Naive thymus-derived CD8-positive, alpha-beta T cell (primary cell): ENCODE data around the gene FLNB. TPM values are rescaled to one million over a fixed set of nuclear protein-coding genes. Genes with fewer than 3 reads are reported as not detected.

Experiments
- ATAC-seq, 2 donors: fragments of 150-1000 bp; cut with Tn5 transposase in 1 of 2; sonication (Bioruptor Pico), chemical (Tn5 transposase) in 1 of 2; 1 replicate in 1 of 2; 2 replicates in 1 of 2; pipeline ENCODE4 v1.10.0; 2021; ENCODE audit warnings: mild to moderate bottlenecking in 2 of 2, moderate library complexity in 2 of 2
- POLR2A ChIA-PET: fragments of 350-600 bp; sonication (Branson Sonifier 250); formaldehyde crosslinking; loops from one replicate; lab custom pipeline; 2021; ENCODE audit warnings: antibody characterized with exemption; lab: Charles Lee
- DNase-seq, 10 donors: peaks; one replicate each; pipeline versions ENCODE4 v3.0.0 to v3.0.0-alpha.2; 2020 to 2022
- H3K27ac Mint-ChIP-seq, 10 donors: one replicate each; pipeline ENCODE4 v1.8.0; 2020 to 2022; ENCODE audit warnings: mild to moderate bottlenecking in 10 of 10, mixed read lengths in 10 of 10, moderate library complexity in 4 of 10, inconsistent platforms in 1 of 10
- H3K27me3 Mint-ChIP-seq, 5 donors: one replicate each; pipeline ENCODE4 v1.8.0; 2021 to 2022; ENCODE audit warnings: mixed read lengths in 5 of 5
- H3K36me3 Mint-ChIP-seq, 3 donors: one replicate each; pipeline ENCODE4 v1.8.0; 2020 to 2022; ENCODE audit warnings: mixed read lengths in 3 of 3, mild to moderate bottlenecking in 2 of 3, inconsistent platforms in 1 of 3
- H3K4me1 Mint-ChIP-seq, 4 donors: one replicate each; pipeline ENCODE4 v1.8.0; 2021 to 2022; ENCODE audit warnings: mixed read lengths in 4 of 4
- H3K4me3 Mint-ChIP-seq, 10 donors: one replicate each; pipeline ENCODE4 v1.8.0; 2020 to 2022; ENCODE audit warnings: mild to moderate bottlenecking in 10 of 10, mixed read lengths in 10 of 10, moderate library complexity in 6 of 10, inconsistent platforms in 1 of 10
- H3K9me3 Mint-ChIP-seq, 9 donors: one replicate each; pipeline ENCODE4 v1.8.0; 2020 to 2022; ENCODE audit warnings: mixed read lengths in 9 of 9, mild to moderate bottlenecking in 3 of 9, inconsistent platforms in 1 of 9, moderate library complexity in 1 of 9
- polyA plus RNA-seq, 3 donors: library from polyadenylated mRNA; unstranded; fragments of 300-500 nt; fragmentation: Illumina TruSeq; gene quantifications; one replicate each; pipeline ENCODE4 v1.2.3, GENCODE V29; 2021
- total RNA-seq, 8 experiments: library from RNA in 2 of 8; stranded (reverse) in 2 of 8; gene quantifications; one replicate each; pipeline ENCODE4 v1.2.3 and lab custom pipeline; 2021 to 2026

Gene FLNB
- total and polyA plus RNA-seq, 5 experiments from 2014 or later: 11.8 to 76.7 (median 32.2) TPM

DNA sequence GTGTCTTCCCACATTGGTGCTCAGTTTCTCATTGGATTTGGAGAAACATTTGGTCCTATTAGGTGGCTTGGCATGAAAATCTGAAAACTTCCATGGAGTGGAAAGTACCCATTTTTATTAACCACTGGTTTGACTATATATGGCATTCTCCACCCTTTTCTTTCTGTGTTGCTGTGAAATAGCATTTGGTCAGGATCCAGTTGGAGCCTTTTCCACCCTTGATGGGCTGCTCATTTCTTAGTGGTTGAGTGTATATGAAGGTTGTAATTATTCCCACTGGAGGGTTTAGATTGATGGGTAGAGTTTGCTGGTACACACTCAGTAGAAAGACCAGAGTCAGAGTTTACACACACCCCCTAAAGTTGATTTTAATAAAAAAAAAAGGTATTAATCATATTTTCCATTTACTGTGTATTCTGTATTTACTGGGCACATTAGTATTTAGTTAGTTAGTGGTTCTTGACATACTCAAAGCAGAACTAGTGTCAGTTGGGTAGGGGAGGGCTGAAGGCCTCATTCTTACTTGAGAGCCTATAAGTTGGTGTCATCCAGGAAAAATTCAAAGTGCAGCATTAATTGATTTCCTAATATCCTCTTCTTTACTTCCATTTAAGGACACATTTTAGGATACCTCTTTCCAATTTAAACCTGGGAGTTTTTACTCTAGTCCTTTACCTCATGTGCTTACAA lies 69.5 kb downstream of the FLNB start:
- POLR2A ChIA-PET: interaction anchor here (0.7 kb wide), 1 partner anchor 14 kb away, joined by 3 read pairs; no protein-coding TSS in a partner anchor
- peaks cover 9 to 40% (median 17%) of the 10 kb centered on the region in 3 donors for H3K36me3 Mint-ChIP-seq
- ATAC-seq (no peak), DNase-seq (no peak)
- H3K27ac Mint-ChIP-seq: peak overlapping the region in 5 of 10 donors; percentile 34 to 89 (median 80)
- peaks cover 43 to 67% (median 57%) of the 10 kb centered on the region in 4 donors for H3K4me1 Mint-ChIP-seq
- no peaks in the 10 kb centered on the region for H3K9me3 Mint-ChIP-seq
- H3K4me3 Mint-ChIP-seq: no peak overlapping the region
- H3K27me3 Mint-ChIP-seq: no peaks in the 10 kb centered on the region

- Mint-ChIP-seq H3K27me3 (no peaks in the 10 kb centered on the region), H3K36me3 (peaks cover 9 to 40% (median 17%) of the 10 kb centered on the region in 3 donors), H3K4me3 (no peak overlapping the region), H3K4me1 (peaks cover 44 to 68% (median 58%) of the 10 kb centered on the region in 4 donors), H3K9me3 (no peaks in the 10 kb centered on the region), H3K27ac (peak overlapping the region in 9 of 10 donors; percentile 45 to 89 (median 72))
- POLR2A ChIA-PET: interaction anchor here (0.7 kb wide), 1 partner anchor 13 kb away, joined by 3 read pairs; no protein-coding TSS in a partner anchor
- ATAC-seq: no peak
- DNase-seq: no peak
Measured at GRCh38 chr3:58078610-58079009, 70.4 kb downstream of the FLNB start.

GRCh38 chr3:58079773-58080172 lies 71.6 kb downstream of the FLNB start:
- POLR2A ChIA-PET: interaction anchor here (0.6 to 1.6 kb wide), 3 partner anchors 22 to 71 kb away, joined by 3 to 4 read pairs (median 4); no protein-coding TSS in a partner anchor
- DNase-seq (no peak), ATAC-seq (no peak)
- H3K36me3 Mint-ChIP-seq: peaks cover 9 to 40% (median 17%) of the 10 kb centered on the region in 3 donors
- H3K27me3 Mint-ChIP-seq: no peaks in the 10 kb centered on the region
- peak overlapping the region in 3 of 10 donors; percentile 24 to 57 (median 39) for H3K4me3 Mint-ChIP-seq
- H3K4me1 Mint-ChIP-seq: peaks cover 39 to 68% (median 58%) of the 10 kb centered on the region in 4 donors
- no peaks in the 10 kb centered on the region for H3K9me3 Mint-ChIP-seq
- H3K27ac Mint-ChIP-seq: peak overlapping the region; percentile 61 to 93 (median 88)

GRCh38 chr3:58082047-58082446 lies 73.8 kb downstream of the FLNB start:
- peaks cover 38 to 75% (median 65%) of the 10 kb centered on the region in 4 donors for H3K4me1 Mint-ChIP-seq
- peaks cover 9 to 32% (median 15%) of the 10 kb centered on the region in 3 donors for H3K36me3 Mint-ChIP-seq
- H3K27ac Mint-ChIP-seq: peak overlapping the region; percentile 84 to 97 (median 93)
- H3K9me3 Mint-ChIP-seq: no peaks in the 10 kb centered on the region
- H3K4me3 Mint-ChIP-seq: peak overlapping the region; percentile 58 to 86 (median 72)
- POLR2A ChIA-PET: interaction anchor here (0.6 to 2.9 kb wide), 14 partner anchors 11 to 525 kb away, joined by 3 to 24 read pairs (median 4); partner anchors contain the start of gene FLNB
- peak in 9 of 10 donors; percentile 4 to 79 (median 54) for DNase-seq
- ATAC-seq: peak; percentile 91 to 94
- no peaks in the 10 kb centered on the region for H3K27me3 Mint-ChIP-seq

GRCh38 chr3:58084166-58084565 lies 75.9 kb downstream of the FLNB start:
- no peaks in the 10 kb centered on the region for H3K9me3 Mint-ChIP-seq
- no peak for ATAC-seq
- DNase-seq: no peak
- H3K27me3 Mint-ChIP-seq: no peaks in the 10 kb centered on the region
- POLR2A ChIA-PET: interaction anchor here (0.6 to 1.1 kb wide), 2 partner anchors 18 to 74 kb away, joined by 3 to 4 read pairs; no protein-coding TSS in a partner anchor
- H3K27ac Mint-ChIP-seq: peak overlapping the region; percentile 35 to 97 (median 92)
- H3K4me1 Mint-ChIP-seq: peaks cover 39 to 82% (median 67%) of the 10 kb centered on the region in 4 donors
- H3K4me3 Mint-ChIP-seq: peak overlapping the region in 7 of 10 donors; percentile 6 to 74 (median 61)
- H3K36me3 Mint-ChIP-seq: peaks cover 0 to 20% (median 12%) of the 10 kb centered on the region in 3 donors

- peaks cover 32 to 77% (median 61%) of the 10 kb centered on the region in 4 donors for H3K4me1 Mint-ChIP-seq
- H3K9me3 Mint-ChIP-seq: no peaks in the 10 kb centered on the region
- peak overlapping the region; percentile 47 to 97 (median 90) for H3K27ac Mint-ChIP-seq
- DNase-seq (no peak), ATAC-seq (no peak)
- H3K4me3 Mint-ChIP-seq: peak overlapping the region; percentile 8 to 80 (median 62)
- H3K27me3 Mint-ChIP-seq: no peaks in the 10 kb centered on the region
- POLR2A ChIA-PET: interaction anchor here (1.1 kb wide), 2 partner anchors 9 to 19 kb away, joined by 3 to 4 read pairs; no protein-coding TSS in a partner anchor
- peaks cover 0 to 12% (median 5%) of the 10 kb centered on the region in 3 donors for H3K36me3 Mint-ChIP-seq
Measured at GRCh38 chr3:58084788-58085543, 76.7 kb downstream of the FLNB start.

- peaks cover 0 to 9% (median 2%) of the 10 kb centered on the region in 3 donors for H3K36me3 Mint-ChIP-seq
- H3K9me3 Mint-ChIP-seq: no peaks in the 10 kb centered on the region
- peaks cover 30 to 74% (median 58%) of the 10 kb centered on the region in 4 donors for H3K4me1 Mint-ChIP-seq
- DNase-seq: no peak
- POLR2A ChIA-PET: interaction anchor here (0.6 to 1.1 kb wide), 5 partner anchors 8 to 51 kb away, joined by 3 to 4 read pairs (median 4); no protein-coding TSS in a partner anchor
- H3K4me3 Mint-ChIP-seq: peak overlapping the region; percentile 0 to 80 (median 62)
- peak overlapping the region; percentile 47 to 97 (median 90) for H3K27ac Mint-ChIP-seq
- peak in 1 of 2 donors; percentile 16 for ATAC-seq
- H3K27me3 Mint-ChIP-seq: no peaks in the 10 kb centered on the region
Measured at GRCh38 chr3:58085616-58086015, 77.4 kb downstream of the FLNB start.

- Mint-ChIP-seq H3K36me3 (peaks cover 0 to 12% (median 5%) of the 10 kb centered on the region in 3 donors), H3K4me1 (peaks cover 22 to 50% (median 35%) of the 10 kb centered on the region in 4 donors), H3K27me3 (no peaks in the 10 kb centered on the region), H3K9me3 (no peaks in the 10 kb centered on the region), H3K4me3 (no peak overlapping the region), H3K27ac (peak overlapping the region in 3 of 10 donors; percentile 43 to 79 (median 45))
- POLR2A ChIA-PET: interaction anchor here (0.7 to 1.5 kb wide), 3 partner anchors 12 to 403 kb away, joined by 3 to 5 read pairs (median 4); no protein-coding TSS in a partner anchor
- DNase-seq: no peak
- no peak for ATAC-seq
Measured at GRCh38 chr3:58088501-58088900, 80.3 kb downstream of the FLNB start.

DNA sequence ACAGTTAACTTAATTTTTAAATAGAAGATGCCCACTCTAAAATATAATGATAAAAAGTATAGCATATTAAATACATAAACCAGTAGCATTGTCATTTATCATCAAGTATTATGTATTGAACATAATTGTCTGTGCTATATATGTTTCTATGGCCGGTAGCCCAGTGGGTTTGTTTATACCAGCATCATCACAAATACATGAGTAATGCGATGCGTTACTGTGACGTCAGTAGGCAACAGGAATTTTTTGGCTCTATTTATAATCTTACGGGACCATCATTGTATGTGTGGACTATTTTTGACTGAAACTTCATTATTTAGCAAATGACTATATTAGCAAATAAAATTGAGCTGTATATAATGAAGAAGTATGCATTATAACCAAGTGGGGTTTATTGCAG lies 82.1 kb downstream of the FLNB start:
- Mint-ChIP-seq H3K27ac (no peak overlapping the region), H3K4me1 (peaks cover 11 to 32% (median 16%) of the 10 kb centered on the region in 4 donors), H3K4me3 (no peak overlapping the region), H3K36me3 (peaks cover 0 to 18% (median 5%) of the 10 kb centered on the region in 3 donors), H3K27me3 (no peaks in the 10 kb centered on the region), H3K9me3 (no peaks in the 10 kb centered on the region)
- DNase-seq (no peak), ATAC-seq (no peak)
- POLR2A ChIA-PET: no interaction called here

DNA sequence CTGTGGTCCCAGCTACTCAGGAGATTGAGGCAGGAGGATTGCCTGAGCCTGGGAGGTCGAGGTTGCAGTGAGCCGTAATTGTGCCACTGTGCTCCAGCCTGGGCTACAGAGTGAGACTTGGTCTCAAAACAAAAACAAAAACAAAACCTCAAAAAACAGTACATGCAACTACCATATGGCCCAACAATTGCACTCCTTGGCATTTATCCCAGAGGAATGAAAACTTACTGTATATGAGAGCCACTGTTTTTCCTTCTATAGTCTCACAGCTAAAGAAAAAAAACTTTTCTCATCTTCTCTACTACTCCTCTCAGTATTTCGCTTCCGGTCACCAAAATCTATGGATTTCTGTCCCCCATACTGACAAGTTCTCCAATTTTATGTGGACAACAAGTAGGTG lies 84.3 kb downstream of the FLNB start:
- peak overlapping the region in 1 of 10 donors; percentile 72 for H3K27ac Mint-ChIP-seq
- peaks cover 0 to 13% (median 6%) of the 10 kb centered on the region in 4 donors for H3K4me1 Mint-ChIP-seq
- ATAC-seq: no peak
- H3K27me3 Mint-ChIP-seq: no peaks in the 10 kb centered on the region
- no peak for DNase-seq
- H3K36me3 Mint-ChIP-seq: peaks cover 5 to 40% (median 13%) of the 10 kb centered on the region in 3 donors
- no peak overlapping the region for H3K4me3 Mint-ChIP-seq
- no peaks in the 10 kb centered on the region for H3K9me3 Mint-ChIP-seq
- POLR2A ChIA-PET: interaction anchor here (1.1 kb wide), 1 partner anchor 10 kb away, joined by 4 read pairs; no protein-coding TSS in a partner anchor

GRCh38 chr3:58093574-58094195 lies 85.5 kb downstream of the FLNB start:
- Mint-ChIP-seq H3K4me1 (peaks cover 0 to 10% (median 5%) of the 10 kb centered on the region in 4 donors), H3K4me3 (no peak overlapping the region), H3K27ac (no peak overlapping the region), H3K27me3 (no peaks in the 10 kb centered on the region), H3K36me3 (peaks cover 5 to 47% (median 21%) of the 10 kb centered on the region in 3 donors), H3K9me3 (no peaks in the 10 kb centered on the region)
- DNase-seq: no peak
- POLR2A ChIA-PET: interaction anchor here (0.9 to 1.5 kb wide), 3 partner anchors 8 to 12 kb away, joined by 3 to 4 read pairs (median 4); no protein-coding TSS in a partner anchor
- no peak for ATAC-seq
